ENCODE results near the gene NUCB2.

DNA sequence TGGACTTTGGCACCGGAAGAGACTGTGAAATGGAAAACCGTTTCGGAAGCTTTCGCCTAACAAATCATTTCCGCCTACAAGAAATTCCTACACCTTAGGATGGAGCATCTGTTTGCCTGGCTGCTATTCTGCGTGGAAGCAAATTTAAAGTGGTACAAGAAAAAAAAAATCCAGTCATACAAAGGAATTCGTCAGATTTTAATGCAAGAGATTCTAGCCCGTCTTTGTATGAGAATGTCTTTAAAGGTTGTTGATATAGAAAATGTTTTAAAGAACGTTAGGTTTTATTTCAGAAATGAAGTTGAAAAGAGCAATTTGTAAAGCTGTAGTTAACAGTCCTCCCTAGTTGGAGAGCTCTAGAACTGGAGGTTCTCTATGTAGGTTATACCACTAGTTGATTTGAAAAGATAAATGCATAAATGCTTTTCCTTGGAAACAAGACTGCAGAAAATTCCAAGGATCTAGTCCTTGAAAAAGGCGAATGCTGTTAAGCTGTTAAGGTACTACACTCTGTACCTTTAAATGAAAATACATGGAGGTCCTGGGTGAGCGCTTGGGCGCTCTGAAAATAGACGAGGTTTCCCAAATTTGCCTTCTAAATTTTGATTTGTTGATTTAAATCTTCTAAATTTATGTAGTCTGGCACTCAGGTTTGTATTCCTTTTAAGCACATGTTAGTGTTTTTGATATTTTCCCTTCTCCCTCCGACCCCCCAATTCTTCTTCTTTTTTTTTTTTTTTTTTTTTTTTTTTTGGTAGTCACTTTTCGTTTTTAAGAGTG, 77.5 kb downstream of the NUCB2 start:
- TF ChIP-seq, protein P1, sequence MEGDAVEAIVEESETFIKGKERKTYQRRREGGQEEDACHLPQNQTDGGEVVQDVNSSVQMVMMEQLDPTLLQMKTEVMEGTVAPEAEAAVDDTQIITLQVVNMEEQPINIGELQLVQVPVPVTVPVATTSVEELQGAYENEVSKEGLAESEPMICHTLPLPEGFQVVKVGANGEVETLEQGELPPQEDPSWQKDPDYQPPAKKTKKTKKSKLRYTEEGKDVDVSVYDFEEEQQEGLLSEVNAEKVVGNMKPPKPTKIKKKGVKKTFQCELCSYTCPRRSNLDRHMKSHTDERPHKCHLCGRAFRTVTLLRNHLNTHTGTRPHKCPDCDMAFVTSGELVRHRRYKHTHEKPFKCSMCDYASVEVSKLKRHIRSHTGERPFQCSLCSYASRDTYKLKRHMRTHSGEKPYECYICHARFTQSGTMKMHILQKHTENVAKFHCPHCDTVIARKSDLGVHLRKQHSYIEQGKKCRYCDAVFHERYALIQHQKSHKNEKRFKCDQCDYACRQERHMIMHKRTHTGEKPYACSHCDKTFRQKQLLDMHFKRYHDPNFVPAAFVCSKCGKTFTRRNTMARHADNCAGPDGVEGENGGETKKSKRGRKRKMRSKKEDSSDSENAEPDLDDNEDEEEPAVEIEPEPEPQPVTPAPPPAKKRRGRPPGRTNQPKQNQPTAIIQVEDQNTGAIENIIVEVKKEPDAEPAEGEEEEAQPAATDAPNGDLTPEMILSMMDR (IDR thresholded peaks at IDR 0.05) = no peak
- no peak for TF ChIP-seq POLR2A (IDR thresholded peaks at IDR 0.05)
